ENCODE measurements around the gene SLC13A5. TPM values are rescaled to one million over a fixed set of nuclear protein-coding genes. Genes with fewer than 3 reads are reported as not detected.
A peak's percentile ranks its signal among the peaks of the same experiment; 100 is the strongest.

The SLC13A5 gene
- total RNA-seq, 1 donor from 2014 or later = not detected

DNA sequence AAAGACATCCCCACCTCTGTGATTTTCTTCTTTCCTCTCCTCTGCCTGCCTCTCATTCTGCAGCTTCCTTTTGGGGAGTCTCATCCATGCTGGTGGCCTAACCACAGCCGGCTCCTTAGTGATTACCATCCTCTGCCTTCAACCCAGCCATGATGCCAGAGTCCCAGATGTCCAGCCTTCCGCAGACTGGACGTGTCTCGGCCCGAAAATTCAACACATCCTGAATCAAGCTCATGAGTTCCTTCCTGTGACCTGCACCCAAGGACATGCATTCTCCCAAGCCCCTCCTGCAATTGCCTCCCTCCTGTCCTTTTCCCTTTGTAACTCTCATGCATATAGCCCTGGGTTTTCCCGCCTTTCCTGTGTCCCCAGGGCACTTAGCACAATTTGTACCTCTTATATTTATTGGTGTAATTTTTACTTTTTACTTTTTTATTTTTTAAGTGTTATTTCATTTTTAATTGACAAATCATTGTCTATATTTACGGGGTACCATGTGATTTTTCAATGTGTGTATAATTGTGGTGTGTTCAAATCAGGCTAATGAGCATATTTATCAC, 1.2 kb upstream of the SLC13A5 start:
- Mint-ChIP-seq H3K4me1 (ENCODE audit: low read depth, unreplicated experiment) (no peaks in the 10 kb centered on the region), H3K36me3 (ENCODE audit: unreplicated experiment) (peaks cover 5% of the 10 kb centered on the region), H3K9me3 (ENCODE audit: unreplicated experiment) (peaks cover 8% of the 10 kb centered on the region), H3K4me3 (ENCODE audit: unreplicated experiment) (peak overlapping the region; percentile 82), H3K27ac (ENCODE audit: unreplicated experiment) (no peak overlapping the region), H3K27me3 (ENCODE audit: unreplicated experiment) (peaks cover 22% of the 10 kb centered on the region)
- TF ChIP-seq, protein P1, sequence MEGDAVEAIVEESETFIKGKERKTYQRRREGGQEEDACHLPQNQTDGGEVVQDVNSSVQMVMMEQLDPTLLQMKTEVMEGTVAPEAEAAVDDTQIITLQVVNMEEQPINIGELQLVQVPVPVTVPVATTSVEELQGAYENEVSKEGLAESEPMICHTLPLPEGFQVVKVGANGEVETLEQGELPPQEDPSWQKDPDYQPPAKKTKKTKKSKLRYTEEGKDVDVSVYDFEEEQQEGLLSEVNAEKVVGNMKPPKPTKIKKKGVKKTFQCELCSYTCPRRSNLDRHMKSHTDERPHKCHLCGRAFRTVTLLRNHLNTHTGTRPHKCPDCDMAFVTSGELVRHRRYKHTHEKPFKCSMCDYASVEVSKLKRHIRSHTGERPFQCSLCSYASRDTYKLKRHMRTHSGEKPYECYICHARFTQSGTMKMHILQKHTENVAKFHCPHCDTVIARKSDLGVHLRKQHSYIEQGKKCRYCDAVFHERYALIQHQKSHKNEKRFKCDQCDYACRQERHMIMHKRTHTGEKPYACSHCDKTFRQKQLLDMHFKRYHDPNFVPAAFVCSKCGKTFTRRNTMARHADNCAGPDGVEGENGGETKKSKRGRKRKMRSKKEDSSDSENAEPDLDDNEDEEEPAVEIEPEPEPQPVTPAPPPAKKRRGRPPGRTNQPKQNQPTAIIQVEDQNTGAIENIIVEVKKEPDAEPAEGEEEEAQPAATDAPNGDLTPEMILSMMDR (IDR thresholded peaks at IDR 0.05; ENCODE audit: partially characterized antibody, unreplicated experiment) = no peak
- no peak for DNase-seq

DNA sequence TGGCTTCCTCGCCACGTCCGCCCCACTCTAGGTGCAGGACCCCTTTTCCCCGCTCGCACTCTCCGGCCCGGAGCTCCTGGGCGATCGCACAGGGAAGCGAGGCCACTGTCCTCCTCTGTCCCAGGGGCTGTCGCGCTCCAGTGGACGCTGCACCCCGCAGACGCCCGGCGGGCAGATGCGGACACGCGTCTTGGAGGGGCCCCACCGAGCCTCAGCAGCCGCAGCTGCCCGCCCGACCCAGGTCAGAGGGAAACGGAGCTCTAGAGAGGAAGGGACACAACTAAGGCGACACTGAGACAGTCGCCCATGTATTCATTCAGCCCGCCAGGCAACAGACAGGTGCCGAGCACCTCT, 726 bp upstream of the SLC13A5 start:
- Mint-ChIP-seq H3K27ac (ENCODE audit: unreplicated experiment) (no peak overlapping the region), H3K4me1 (ENCODE audit: low read depth, unreplicated experiment) (no peaks in the 10 kb centered on the region), H3K9me3 (ENCODE audit: unreplicated experiment) (peaks cover 8% of the 10 kb centered on the region), H3K27me3 (ENCODE audit: unreplicated experiment) (peaks cover 22% of the 10 kb centered on the region), H3K4me3 (ENCODE audit: unreplicated experiment) (peak overlapping the region; percentile 82), H3K36me3 (ENCODE audit: unreplicated experiment) (peaks cover 5% of the 10 kb centered on the region)
- DNase-seq = peak; percentile 38
- TF ChIP-seq, protein P1 (IDR thresholded peaks at IDR 0.05; ENCODE audit: partially characterized antibody, unreplicated experiment) = no peak

DNA sequence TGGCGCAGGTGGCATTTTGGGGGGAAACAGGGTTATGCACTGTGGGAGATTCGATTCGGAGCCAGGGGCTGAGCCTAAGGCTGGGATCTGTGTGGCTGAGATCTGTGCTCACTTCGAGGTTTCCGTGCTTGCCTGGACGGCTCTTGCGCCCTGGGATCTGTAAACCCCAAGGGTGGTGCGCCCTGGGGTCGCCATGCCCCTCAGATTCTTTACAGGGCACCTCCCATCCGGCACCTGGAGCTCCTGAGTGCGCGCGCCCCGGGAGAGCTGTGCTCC, 377 bp downstream of the SLC13A5 start:
- H3K27me3 Mint-ChIP-seq (ENCODE audit: unreplicated experiment) = peaks cover 22% of the 10 kb centered on the region

DNA sequence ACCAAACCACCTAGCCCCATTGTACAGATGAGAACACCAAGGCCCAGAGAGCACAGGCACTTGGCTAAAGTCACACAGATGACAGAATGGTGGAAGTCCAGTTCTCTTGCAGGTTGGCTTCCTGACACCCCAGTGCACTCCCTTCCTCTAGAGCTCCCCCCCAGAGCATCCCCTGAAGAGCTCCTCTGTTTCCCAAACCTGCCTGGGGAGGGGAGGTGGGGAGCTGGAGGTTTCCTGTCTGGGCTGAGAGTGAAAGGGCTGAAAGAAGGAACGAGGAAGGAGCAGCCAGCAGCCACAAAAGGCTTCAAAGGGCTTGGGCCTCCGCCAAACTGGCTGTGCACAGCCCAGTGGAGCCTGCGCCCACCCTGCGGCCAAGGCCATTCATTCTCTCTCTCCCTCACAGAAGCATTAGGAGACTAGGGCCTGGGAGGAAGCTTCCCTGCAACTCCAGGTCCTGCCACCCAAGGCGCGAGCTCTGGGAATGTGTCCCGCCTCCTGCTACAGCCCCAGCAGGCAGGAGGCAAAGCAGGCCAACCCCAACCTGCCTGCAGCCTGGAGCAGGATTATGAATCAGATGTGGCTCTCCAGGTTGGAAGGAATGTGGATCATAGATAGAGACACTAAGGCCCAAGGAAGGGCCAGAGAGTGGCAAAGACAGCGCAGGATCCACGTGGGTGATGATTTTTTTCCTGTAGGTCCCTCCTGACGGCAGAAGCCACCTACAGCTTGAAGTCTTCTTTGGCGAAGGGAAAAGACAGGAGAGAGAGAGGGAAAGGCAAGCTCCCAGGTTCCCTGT, 913 bp downstream of the SLC13A5 start:
- H3K36me3 Mint-ChIP-seq (ENCODE audit: unreplicated experiment) = peaks cover 5% of the 10 kb centered on the region
- no peak for DNase-seq
- H3K9me3 Mint-ChIP-seq (ENCODE audit: unreplicated experiment) = peaks cover 8% of the 10 kb centered on the region
- H3K27ac Mint-ChIP-seq (ENCODE audit: unreplicated experiment) = no peak overlapping the region
- TF ChIP-seq, protein P1 (IDR thresholded peaks at IDR 0.05; ENCODE audit: partially characterized antibody, unreplicated experiment) = no peak
- peaks cover 22% of the 10 kb centered on the region for H3K27me3 Mint-ChIP-seq (ENCODE audit: unreplicated experiment)
- peak overlapping the region; percentile 88 for H3K4me3 Mint-ChIP-seq (ENCODE audit: unreplicated experiment)
- no peaks in the 10 kb centered on the region for H3K4me1 Mint-ChIP-seq (ENCODE audit: low read depth, unreplicated experiment)

More for the DNA sequence above, 377 bp downstream of the SLC13A5 start:
- Mint-ChIP-seq H3K4me1 (ENCODE audit: low read depth, unreplicated experiment) (no peaks in the 10 kb centered on the region), H3K9me3 (ENCODE audit: unreplicated experiment) (peaks cover 8% of the 10 kb centered on the region), H3K4me3 (ENCODE audit: unreplicated experiment) (peak overlapping the region; percentile 88), H3K36me3 (ENCODE audit: unreplicated experiment) (peaks cover 5% of the 10 kb centered on the region), H3K27ac (ENCODE audit: unreplicated experiment) (no peak overlapping the region)
- no peak for DNase-seq
- TF ChIP-seq, protein P1 (IDR thresholded peaks at IDR 0.05; ENCODE audit: partially characterized antibody, unreplicated experiment) = no peak

DNA sequence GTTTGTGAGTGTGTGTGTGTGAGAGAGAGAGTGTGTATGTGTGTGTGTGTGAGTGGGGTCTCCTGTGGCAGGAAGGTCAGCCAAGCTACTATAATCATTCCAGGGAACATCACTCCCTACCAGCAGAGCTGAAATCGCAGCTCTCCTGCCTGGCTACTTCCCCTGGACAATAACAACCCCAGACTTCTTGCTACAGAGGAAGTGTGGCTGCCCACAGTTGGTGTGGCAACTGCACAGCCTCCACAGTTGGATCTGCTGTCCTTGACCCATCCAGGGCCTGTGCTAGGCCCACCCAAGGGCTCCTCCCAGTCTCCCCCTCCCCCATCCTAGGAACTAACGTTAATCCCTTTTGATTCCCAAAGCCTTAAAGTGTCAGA, 1.5 kb downstream of the SLC13A5 start:
- peaks cover 22% of the 10 kb centered on the region for H3K27me3 Mint-ChIP-seq (ENCODE audit: unreplicated experiment)
- H3K9me3 Mint-ChIP-seq (ENCODE audit: unreplicated experiment) = peaks cover 8% of the 10 kb centered on the region
- no peaks in the 10 kb centered on the region for H3K4me1 Mint-ChIP-seq (ENCODE audit: low read depth, unreplicated experiment)
- TF ChIP-seq, protein P1 (IDR thresholded peaks at IDR 0.05; ENCODE audit: partially characterized antibody, unreplicated experiment) = no peak
- H3K4me3 Mint-ChIP-seq (ENCODE audit: unreplicated experiment) = peak overlapping the region; percentile 4
- H3K27ac Mint-ChIP-seq (ENCODE audit: unreplicated experiment) = no peak overlapping the region
- no peak for DNase-seq
- peaks cover 5% of the 10 kb centered on the region for H3K36me3 Mint-ChIP-seq (ENCODE audit: unreplicated experiment)

All from glutamatergic neuron (in vitro differentiated cells).